Prostate gland (tissue), 2 donors: ENCODE measurements around the gene RIC8B.

ENCODE experiments used
- CTCF ChIP-seq, 4 experiments: fragments of 200-600 bp in 2 of 4; fragments of 450-650 bp in 2 of 4; sonication (generic) in 2 of 4; IDR thresholded peaks; 1 replicate in 3 of 4; 2 replicates in 1 of 4; pipeline ENCODE4 v1.5.1; 2016 to 2019; ENCODE audit warnings: antibody characterized with exemption in 4 of 4, mild to moderate bottlenecking in 2 of 4, moderate library complexity in 2 of 4
- POLR2AphosphoS5 ChIP-seq: sonication (generic); formaldehyde crosslinking; IDR thresholded peaks from one replicate; pipeline ENCODE4 v1.6.1; 2017; ENCODE audit warnings: antibody characterized with exemption

DNA sequence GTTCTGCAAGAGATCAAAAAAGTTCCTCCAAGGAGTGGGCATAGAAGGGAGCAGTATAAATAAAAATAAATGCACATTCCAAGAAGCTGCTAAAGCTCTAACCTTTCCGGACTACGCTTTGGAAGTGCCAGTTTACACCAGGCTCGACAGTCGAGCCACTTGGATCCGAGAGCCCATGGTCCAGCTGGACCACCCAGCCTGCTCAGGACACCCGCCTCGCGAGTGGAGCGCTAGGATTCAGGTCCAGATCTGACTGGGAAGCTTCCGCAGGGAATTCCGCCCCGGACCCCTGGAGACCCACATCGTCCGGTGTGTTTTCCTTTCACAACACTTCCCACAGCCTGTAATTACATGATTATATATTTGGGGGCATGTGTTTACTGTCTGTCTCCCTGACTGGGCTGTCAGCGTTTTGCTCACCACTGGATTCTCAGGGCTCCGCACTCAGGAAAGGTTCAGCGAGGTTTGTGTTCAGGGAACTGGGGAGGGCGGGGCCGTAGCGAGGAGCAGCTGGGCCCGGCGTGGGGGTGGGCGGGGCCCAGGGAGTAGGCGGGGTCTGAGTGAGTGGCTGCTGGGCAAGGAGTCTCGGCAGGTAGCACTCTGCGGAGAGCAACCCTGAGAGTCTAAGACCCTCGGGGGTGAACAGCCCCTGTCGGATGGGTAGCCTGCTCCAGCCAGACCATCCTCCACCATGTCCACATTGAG lies 128.9 kb downstream of the RIC8B start:
- TF ChIP-seq CTCF (IDR thresholded peaks at IDR 0.05) (no peak), POLR2AphosphoS5 (no peak)
